ENCODE measurements around the gene ATG3. TPM values are rescaled to one million over a fixed set of nuclear protein-coding genes. Genes with fewer than 3 reads are reported as not detected.
"Not testable (repeated sequence)": the region's sequence is repeated elsewhere in the genome, so short reads cannot be mapped to it uniquely, and the experiment has no call there.

Gene ATG3
- total RNA-seq, 2 donors from 2014 or later, result 28.7 to 57.5 TPM

DNA sequence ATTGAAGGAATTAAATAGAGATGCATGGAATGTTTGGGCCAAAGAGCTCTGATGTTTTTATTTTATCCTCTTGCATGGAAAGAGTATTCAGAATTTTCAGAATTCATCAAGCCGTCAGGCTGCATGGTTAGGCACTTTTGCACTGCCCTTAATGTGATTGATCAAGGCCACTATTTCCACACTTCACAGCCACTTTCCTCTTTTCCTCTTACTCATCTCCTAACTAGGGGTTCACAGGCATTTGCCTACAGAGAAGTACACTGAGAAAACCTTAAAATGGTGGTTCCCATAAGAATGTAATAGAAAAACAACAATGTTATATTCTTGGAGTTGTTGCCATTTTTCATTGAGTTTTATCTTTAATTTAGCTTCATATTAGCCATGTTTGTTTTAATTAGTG lies 10.9 kb upstream of the ATG3 start:
- no peak for DNase-seq (ENCODE audit: low spot score)
- H3K27me3 ChIP-seq, result no peaks in the 10 kb centered on the region
- peaks cover 23% of the 10 kb centered on the region for H3K36me3 ChIP-seq
- no peak overlapping the region for H3K27ac ChIP-seq
- H3K9me3 ChIP-seq, result no peaks in the 10 kb centered on the region
- no peaks in the 10 kb centered on the region for H3K4me1 ChIP-seq
- no peak overlapping the region for H3K4me3 ChIP-seq
- TF ChIP-seq, protein P1, sequence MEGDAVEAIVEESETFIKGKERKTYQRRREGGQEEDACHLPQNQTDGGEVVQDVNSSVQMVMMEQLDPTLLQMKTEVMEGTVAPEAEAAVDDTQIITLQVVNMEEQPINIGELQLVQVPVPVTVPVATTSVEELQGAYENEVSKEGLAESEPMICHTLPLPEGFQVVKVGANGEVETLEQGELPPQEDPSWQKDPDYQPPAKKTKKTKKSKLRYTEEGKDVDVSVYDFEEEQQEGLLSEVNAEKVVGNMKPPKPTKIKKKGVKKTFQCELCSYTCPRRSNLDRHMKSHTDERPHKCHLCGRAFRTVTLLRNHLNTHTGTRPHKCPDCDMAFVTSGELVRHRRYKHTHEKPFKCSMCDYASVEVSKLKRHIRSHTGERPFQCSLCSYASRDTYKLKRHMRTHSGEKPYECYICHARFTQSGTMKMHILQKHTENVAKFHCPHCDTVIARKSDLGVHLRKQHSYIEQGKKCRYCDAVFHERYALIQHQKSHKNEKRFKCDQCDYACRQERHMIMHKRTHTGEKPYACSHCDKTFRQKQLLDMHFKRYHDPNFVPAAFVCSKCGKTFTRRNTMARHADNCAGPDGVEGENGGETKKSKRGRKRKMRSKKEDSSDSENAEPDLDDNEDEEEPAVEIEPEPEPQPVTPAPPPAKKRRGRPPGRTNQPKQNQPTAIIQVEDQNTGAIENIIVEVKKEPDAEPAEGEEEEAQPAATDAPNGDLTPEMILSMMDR (IDR thresholded peaks at IDR 0.05), result no peak

DNA sequence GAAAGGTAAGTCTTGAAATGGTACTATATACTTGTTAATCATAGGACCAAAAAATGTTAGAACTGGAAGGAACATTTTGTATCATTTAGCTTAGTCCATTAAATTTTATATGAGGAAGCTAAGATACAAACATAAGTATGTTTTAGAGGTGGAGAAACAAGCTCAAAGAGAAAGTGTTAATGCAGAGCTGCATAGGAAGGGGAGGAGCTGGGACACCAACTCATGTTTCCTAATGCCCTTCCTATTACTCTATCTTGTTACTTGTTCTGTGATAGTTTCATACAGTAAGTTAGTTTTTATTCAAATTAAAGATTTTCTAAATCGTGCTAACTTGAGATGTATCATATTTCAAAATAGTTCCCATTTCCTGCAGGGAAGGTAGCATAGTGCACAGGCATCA lies 7.5 kb upstream of the ATG3 start:
- Histone ChIP-seq H3K36me3 (peaks cover 23% of the 10 kb centered on the region), H3K27ac (no peak overlapping the region)
- TF ChIP-seq, protein P1 (IDR thresholded peaks at IDR 0.05), result no peak

GRCh38 chr3:112568642-112569041 lies 6.9 kb upstream of the ATG3 start:
- Histone ChIP-seq H3K36me3 (peaks cover 23% of the 10 kb centered on the region), H3K27me3 (no peaks in the 10 kb centered on the region)

More for the DNA sequence above, 7.5 kb upstream of the ATG3 start:
- H3K9me3 ChIP-seq, result no peaks in the 10 kb centered on the region
- H3K27me3 ChIP-seq, result no peaks in the 10 kb centered on the region
- no peak overlapping the region for H3K4me3 ChIP-seq
- DNase-seq (ENCODE audit: low spot score), result no peak
- no peaks in the 10 kb centered on the region for H3K4me1 ChIP-seq

DNA sequence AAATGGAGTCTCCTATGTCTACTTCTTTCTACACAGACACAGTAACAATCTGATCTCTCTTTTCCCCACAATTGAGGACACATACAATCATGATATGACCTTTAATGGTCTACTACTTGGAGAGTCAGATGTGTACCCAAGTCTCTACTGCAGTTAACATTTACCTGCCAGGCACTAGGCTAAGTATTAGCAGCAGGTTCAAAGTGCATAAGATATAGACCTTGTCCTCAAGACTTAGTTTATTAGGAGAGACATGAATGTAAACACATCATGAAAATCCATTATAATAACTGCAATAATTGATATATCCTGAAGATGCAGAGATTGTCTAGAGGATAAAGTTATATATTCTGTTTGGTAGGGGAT lies 3.2 kb upstream of the ATG3 start:
- TF ChIP-seq, protein P1 (IDR thresholded peaks at IDR 0.05), result no peak
- Histone ChIP-seq H3K4me1 (peaks cover 0 to 17% of the 10 kb centered on the region in 2 donors), H3K27me3 (no peaks in the 10 kb centered on the region), H3K27ac (no peak overlapping the region), H3K9me3 (no peaks in the 10 kb centered on the region), H3K4me3 (no peak overlapping the region), H3K36me3 (peaks cover 10% of the 10 kb centered on the region)
- DNase-seq (ENCODE audit: low spot score), result no peak

More at GRCh38 chr3:112568642-112569041, 6.9 kb upstream of the ATG3 start:
- no peak for DNase-seq (ENCODE audit: low spot score)
- TF ChIP-seq, protein P1 (IDR thresholded peaks at IDR 0.05), result no peak
- Histone ChIP-seq H3K4me1 (no peaks in the 10 kb centered on the region), H3K4me3 (no peak overlapping the region), H3K27ac (no peak overlapping the region), H3K9me3 (no peaks in the 10 kb centered on the region)

GRCh38 chr3:112564247-112564939 lies 2.6 kb upstream of the ATG3 start:
- not testable (repeated sequence) for H3K27me3 ChIP-seq; DNase-seq (ENCODE audit: low spot score)

GRCh38 chr3:112561484-112561733 lies 353 bp downstream of the ATG3 start:
- H3K9me3 ChIP-seq, result no peaks in the 10 kb centered on the region
- H3K4me3 ChIP-seq, result peak overlapping the region; percentile 59 to 78
- H3K4me1 ChIP-seq, result peaks cover 0 to 32% of the 10 kb centered on the region in 2 donors
- H3K36me3 ChIP-seq, result no peaks in the 10 kb centered on the region
- peak overlapping the region; percentile 96 to 97 for H3K27ac ChIP-seq
- TF ChIP-seq, protein P1 (IDR thresholded peaks at IDR 0.05), result no peak
- peak; percentile 64 for DNase-seq (ENCODE audit: low spot score)
- no peaks in the 10 kb centered on the region for H3K27me3 ChIP-seq

More at GRCh38 chr3:112564247-112564939, 2.6 kb upstream of the ATG3 start:
- H3K27ac ChIP-seq, H3K36me3 ChIP-seq, H3K4me3 ChIP-seq, H3K9me3 ChIP-seq: not testable (repeated sequence)
- peaks cover 0 to 22% of the 10 kb centered on the region in 2 donors for H3K4me1 ChIP-seq
